H1 (cell line): ENCODE results near the gene TSPAN9. TPM values are rescaled to one million over a fixed set of nuclear protein-coding genes. Genes with fewer than 3 reads are reported as not detected.

Source experiments
- EP300 ChIP-seq, 2 experiments: IDR thresholded peaks; 1 replicate in 1 of 2; 2 replicates in 1 of 2; pipeline ENCODE4 v1.6.1; 2011 to 2012; ENCODE audit warnings: low read depth in 2 of 2, low read length in 2 of 2, mild to moderate bottlenecking in 2 of 2, borderline replicate concordance in 1 of 2, inconsistent platforms in 1 of 2, moderate library complexity in 1 of 2
- SP1 ChIP-seq: IDR thresholded peaks from 2 replicates; pipeline ENCODE4 v1.6.1; 2011; ENCODE audit warnings: low read depth, low read length
- polyA plus RNA-seq, 7 experiments: library from polyadenylated mRNA; depleted of rRNA in 3 of 7; stranded (reverse) in 5 of 7; unstranded in 2 of 7; fragments of >200 nt in 5 of 7; fragments of 200-250 nt in 2 of 7; gene quantifications; 1 replicate in 5 of 7; 2 replicates in 1 of 7; 4 replicates in 1 of 7; pipeline versions ENCODE4 v1.2.1 to v1.2.3, GENCODE V29; 2011 to 2013; ENCODE audit warnings: missing spikeins in 2 of 7, mixed read lengths in 2 of 7
- total RNA-seq: library from RNA; stranded (reverse); fragmentation: NEBNext Ultra II Directional; extraction: Animal tissue kit (Norgen Biotek cat#: 25700); gene quantifications from 2 replicates; pipeline ENCODE4 v1.2.1, GENCODE V29; 2021
- TF ChIP-seq, protein P1 (sequence below): IDR thresholded peaks from 2 replicates; pipeline ENCODE4 v1.6.1; 2011; ENCODE audit warnings: low read depth, mild to moderate bottlenecking, low read length; ENCODE audit not compliant: insufficient read depth

The TSPAN9 gene
- total and polyA plus RNA-seq, 2 of the 8 experiments (the other 6 are each of a cell fraction or from before 2014, with no cell fraction given): 11.5 to 29.1 TPM

- TF ChIP-seq, protein P1, sequence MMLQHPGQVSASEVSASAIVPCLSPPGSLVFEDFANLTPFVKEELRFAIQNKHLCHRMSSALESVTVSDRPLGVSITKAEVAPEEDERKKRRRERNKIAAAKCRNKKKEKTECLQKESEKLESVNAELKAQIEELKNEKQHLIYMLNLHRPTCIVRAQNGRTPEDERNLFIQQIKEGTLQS: no peak
- TF ChIP-seq EP300 (IDR thresholded peaks at IDR 0.05; ENCODE audit: borderline replicate concordance in 1 of 2, low read depth in 2 of 2, low read length in 2 of 2) (no peak), SP1 (no peak)
These were observed 22.0 kb downstream of the TSPAN9 start (continued) for GRCh38 chr12:3099146-3099545.
